Stimulated activated CD4-positive, alpha-beta T cell treated with anti-CD3 and anti-CD28 coated beads, Interleukin-2, amount 100 ng/mL, for 48 hours (primary cell): ENCODE data around the gene SMCHD1.
"Not testable (repeated sequence)": the region's sequence is repeated elsewhere in the genome, so short reads cannot be mapped to it uniquely, and the experiment has no call there.

Source experiments
- DNase-seq, 2 donors: peaks; one replicate each; pipeline ENCODE4 v3.0.0-alpha.2; 2020

The SMCHD1 gene

DNA sequence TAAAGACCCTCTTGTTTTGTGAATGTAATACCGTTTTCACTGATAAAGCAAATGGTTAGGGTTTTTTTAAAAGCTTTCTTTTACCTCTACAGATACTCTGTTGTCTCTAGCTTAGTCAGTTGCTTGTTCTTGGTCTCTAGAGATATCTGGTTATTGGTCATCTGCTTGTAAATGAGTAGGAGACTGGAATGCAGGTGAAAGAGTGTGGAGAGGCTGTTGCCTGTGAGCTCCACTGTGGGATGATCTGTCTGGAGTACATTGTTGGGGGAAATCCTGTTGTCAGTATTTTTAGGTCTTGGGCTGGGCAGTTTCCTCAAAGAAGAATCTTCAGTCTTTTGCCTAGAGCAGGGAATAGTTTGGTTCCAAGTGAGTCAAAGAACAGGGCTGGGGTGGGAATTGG is 67.7 kb downstream of the SMCHD1 start:
- DNase-seq, result no peak

DNA sequence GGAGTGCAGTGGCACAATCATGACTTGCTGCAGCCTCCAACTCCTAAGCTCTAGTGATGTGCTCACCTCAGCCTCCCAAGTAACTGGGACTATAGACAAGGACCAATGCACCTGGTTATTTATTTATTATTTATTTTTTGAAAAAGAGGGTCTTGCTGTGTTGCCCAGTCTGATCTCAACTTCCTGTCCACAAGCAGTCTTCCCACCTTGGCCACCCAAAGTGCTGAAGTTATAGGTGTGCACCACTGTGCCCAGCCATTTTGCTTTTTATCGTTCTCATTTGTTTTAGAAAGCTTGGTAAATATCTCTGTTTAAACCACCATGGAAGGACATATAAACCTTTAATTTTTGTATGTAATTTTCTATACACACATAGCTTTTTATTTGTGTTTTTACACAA is 74.2 kb downstream of the SMCHD1 start:
- no peak for DNase-seq

DNA sequence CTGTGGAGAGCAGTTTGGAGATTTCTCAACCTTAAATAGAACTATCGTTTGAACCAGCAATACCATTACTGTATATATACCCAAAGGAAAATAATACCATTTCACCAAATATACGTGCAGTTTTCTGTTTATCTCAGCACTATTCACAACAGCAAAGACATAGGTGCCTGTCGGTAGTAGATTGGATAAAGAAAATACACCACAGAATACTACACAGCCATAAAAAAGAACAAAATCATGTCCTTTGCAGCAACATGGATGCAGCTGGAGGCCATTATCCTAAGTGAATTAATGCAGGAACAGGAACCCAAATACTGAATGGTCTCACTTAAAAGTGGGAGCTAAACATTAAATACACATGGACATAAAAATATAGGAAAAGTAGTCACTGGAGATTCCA is 81.3 kb downstream of the SMCHD1 start:
- no peak for DNase-seq

DNA sequence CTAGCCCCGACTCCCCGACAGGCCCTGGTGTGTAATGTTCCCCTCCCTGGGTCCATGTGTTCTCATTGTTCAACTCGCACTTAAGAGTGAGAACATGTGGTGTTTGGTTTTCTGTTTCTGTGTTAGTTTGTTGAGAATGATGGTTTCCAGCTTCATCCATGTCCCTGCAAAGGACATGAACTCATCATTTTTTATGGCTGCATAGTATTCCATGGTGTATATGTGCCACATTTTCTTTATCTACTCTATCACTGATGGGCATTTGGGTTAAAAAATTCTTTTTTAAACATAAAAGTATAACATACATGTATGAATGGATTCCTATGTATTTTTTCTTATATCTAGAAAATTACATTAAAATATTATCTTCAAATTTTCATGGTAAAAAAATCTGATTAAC is 84.6 kb downstream of the SMCHD1 start:
- not testable (repeated sequence) for DNase-seq

DNA sequence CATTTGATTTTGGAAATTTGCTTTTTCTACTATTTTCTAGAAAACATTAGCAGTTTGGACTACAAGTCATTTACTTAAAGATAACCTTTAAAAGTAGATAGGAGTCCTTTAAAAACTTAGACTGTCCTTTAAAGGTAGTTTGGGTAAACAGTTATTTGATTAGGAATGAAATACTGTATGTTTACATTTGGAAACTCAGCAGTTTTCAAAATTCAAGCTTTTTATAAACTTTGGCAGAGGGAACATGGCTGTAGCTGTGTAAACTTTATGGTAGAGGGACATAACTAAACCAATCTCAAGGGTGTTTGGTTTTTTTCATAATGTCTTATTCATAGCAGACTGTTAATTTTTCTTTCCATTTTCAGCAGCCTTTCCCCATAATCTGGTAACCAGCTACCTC is 90.7 kb downstream of the SMCHD1 start:
- DNase-seq, result no peak

DNA sequence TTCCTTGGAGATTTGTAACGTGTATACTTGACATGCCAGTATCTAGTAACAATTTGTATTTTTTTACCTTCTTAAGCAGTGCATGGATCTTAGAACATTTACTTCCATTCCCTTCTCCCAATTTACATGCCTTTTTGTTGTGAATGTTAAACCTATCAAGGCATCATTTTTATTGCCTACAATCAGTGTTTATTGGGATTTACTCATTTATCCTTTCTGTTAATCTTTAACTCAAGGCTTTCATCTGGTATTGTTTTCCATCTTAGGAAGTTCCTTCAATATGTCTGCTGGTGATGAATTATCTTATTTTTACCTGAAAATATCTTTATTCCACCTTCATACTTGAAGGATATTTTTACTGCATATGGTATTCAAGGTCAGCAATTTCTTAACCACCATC is 102.8 kb downstream of the SMCHD1 start:
- no peak for DNase-seq

GRCh38 chr18:2774669-2775068 is 119.1 kb downstream of the SMCHD1 start:
- no peak for DNase-seq

DNA sequence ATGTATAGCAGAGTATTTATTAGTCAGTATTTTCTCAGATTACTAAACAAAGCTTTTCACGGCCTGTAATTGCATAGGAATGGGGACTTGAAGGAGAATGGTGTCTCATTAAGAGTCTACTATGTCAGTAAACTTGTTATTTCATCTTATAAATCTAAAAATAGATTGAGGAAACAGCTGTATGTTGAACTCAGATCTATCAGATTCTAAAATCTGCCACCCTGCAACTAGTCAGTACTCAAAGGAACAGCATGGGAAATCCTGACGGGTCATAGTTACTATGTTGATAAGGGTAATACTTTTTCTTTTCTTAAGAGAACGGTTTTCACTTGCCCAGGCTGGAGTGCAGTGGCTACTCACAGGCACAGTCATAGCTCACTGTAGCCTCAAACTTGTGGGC is 121.1 kb downstream of the SMCHD1 start:
- no peak for DNase-seq

- DNase-seq, result no peak
Observed at GRCh38 chr18:2777241-2777640, 121.7 kb downstream of the SMCHD1 start.

DNA sequence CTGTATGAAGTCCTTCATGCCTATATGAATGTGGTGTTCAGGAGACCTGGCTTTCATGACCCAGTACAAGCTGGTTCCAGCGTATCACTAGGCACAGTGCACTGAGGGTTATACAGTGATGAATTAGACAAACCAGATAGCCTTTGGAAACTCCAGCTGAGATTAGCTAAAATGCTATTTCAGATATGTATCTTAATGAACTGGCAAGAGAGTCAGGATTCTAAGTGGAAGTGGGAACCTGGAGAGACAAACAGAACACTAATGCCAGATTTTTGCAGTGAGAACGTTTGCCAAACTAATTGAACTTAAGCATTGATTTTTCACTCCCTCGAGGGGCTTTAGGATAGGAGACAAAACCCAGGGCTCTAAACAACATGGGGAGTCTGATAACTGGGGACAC is 125.2 kb downstream of the SMCHD1 start:
- no peak for DNase-seq

GRCh38 chr18:2787225-2787624 is 131.7 kb downstream of the SMCHD1 start:
- DNase-seq, result no peak

GRCh38 chr18:2792395-2792794 is 136.9 kb downstream of the SMCHD1 start:
- DNase-seq, result no peak

DNA sequence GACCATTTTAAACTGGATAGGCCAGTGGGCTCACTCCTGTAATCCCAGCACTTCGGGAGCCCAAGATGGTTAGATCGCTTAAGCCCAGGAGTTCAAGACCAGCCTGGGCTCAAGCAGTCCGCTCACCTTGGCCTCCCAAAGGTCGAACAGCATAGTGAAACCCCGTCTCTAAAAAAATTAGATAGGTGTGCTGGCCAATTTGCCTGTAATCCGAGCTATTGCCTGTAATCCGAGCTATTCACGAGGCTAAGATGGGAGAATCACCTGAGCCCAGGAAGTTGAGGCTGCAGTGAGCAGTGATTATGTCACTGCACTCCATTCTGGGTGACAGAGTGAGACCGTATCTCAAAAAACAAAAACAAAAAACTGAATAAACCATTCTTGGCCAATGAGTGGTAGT is 138.6 kb downstream of the SMCHD1 start:
- no peak for DNase-seq

DNA sequence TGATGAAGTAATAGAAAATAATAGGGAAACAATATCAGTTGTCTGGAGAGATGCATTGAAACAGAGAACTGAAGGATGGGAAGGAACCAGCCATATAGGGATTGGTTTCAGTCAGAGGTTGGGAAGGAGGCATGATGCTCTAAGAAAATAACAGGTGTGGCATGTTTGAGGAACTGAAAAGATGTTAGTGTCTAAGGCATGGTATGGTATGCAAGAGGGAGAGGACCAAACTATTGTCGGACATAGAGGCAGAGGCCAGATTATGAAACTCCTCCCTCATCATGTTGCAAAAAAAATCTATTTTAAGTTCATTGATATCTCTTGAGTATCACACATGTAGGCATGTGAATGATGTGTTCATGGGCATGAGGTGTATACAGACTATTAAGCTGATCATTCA is 142.4 kb downstream of the SMCHD1 start:
- DNase-seq, result no peak

- no peak for DNase-seq
Observed at GRCh38 chr18:2799369-2799768, 143.8 kb downstream of the SMCHD1 start.

- no peak for DNase-seq
Observed at GRCh38 chr18:2805970-2806943, 150.7 kb downstream of the SMCHD1 start.

- DNase-seq, result not testable (repeated sequence)
Observed at GRCh38 chr18:2808640-2809039, 153.1 kb downstream of the SMCHD1 start.

GRCh38 chr18:2809666-2810183 is 154.2 kb downstream of the SMCHD1 start:
- not testable (repeated sequence) for DNase-seq

GRCh38 chr18:2811416-2811815 is 155.9 kb downstream of the SMCHD1 start:
- no peak for DNase-seq

GRCh38 chr18:2814928-2815327 is 159.4 kb downstream of the SMCHD1 start:
- DNase-seq, result no peak

- no peak for DNase-seq
Observed at GRCh38 chr18:2818281-2818680, 162.8 kb downstream of the SMCHD1 start.

- no peak for DNase-seq
Observed at GRCh38 chr18:2821695-2822094, 166.2 kb downstream of the SMCHD1 start.

- no peak for DNase-seq
Observed at GRCh38 chr18:2822213-2822921, 166.8 kb downstream of the SMCHD1 start.

DNA sequence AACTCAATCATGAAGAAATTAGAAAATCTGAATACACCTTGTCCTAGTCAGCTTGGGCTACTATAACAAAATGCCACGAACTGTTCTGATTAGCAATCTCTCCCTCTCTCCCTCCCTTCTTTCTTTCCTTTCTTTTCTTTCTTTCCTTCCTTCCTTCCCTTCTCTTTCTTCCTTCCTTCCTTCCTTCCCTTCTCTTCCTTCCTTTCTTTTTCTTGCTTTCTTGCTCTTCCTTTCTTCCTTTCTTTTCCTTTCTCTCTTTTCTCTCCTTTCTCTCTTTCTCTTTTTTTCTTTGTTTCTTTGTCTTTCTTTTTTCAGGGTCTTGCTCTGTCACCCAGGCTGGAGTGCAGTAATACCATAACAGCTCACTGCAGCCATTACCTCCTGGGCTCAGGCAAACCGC is 167.7 kb downstream of the SMCHD1 start:
- DNase-seq, result no peak
